Colonic mucosa (tissue), 4 donors: ENCODE measurements around the gene BOLA3. TPM values are rescaled to one million over a fixed set of nuclear protein-coding genes. Genes with fewer than 3 reads are reported as not detected.
"Not testable (repeated sequence)": the region's sequence is repeated elsewhere in the genome, so short reads cannot be mapped to it uniquely, and the experiment has no call there.

ENCODE experiments used
- DNase-seq: peaks from one replicate; pipeline ENCODE4 v3.0.0-alpha.2; 2020
- H3K27ac ChIP-seq: fragments of 200-600 bp; one replicate; pipeline ENCODE4 v1.8.0; 2021
- H3K27me3 ChIP-seq: fragments of 200-600 bp; one replicate; pipeline ENCODE4 v1.8.0; 2021
- H3K36me3 ChIP-seq: fragments of 200-600 bp; one replicate; pipeline ENCODE4 v1.8.0; 2021
- H3K4me1 ChIP-seq: fragments of 200-600 bp; one replicate; pipeline ENCODE4 v1.8.0; 2021; ENCODE audit warnings: mild to moderate bottlenecking
- H3K4me3 ChIP-seq: fragments of 200-600 bp; one replicate; pipeline ENCODE4 v1.8.0; 2021
- H3K9ac ChIP-seq, 2 donors: one replicate each; pipeline ENCODE4 v1.7.0; 2013; ENCODE audit warnings: control low read depth in 2 of 2, low read depth in 2 of 2, low read length in 2 of 2
- H3K9me3 ChIP-seq: fragments of 200-600 bp; one replicate; pipeline ENCODE4 v1.8.0; 2021
- CTCF ChIP-seq: fragments of 200-600 bp; IDR thresholded peaks from one replicate; pipeline ENCODE4 v1.8.0; 2022; ENCODE audit warnings: antibody characterized with exemption, mild to moderate bottlenecking
- intact Hi-C: fragments of 100-400 bp; cut with DNase I; formaldehyde crosslinking; loops from one replicate; pipeline ENCODE4 v1.14.1; 2022
- total RNA-seq, 2 donors: library from RNA; stranded (reverse); fragmentation: NEBNext Ultra II Directional in 1 of 2; extraction: Animal tissue kit (Norgen Biotek cat#: 25700) in 1 of 2; gene quantifications; one replicate each; pipeline ENCODE4 v1.2.1, GENCODE V29; 2021
- donor health status: healthy.
- donor health status: DM: no; HTN: no; CAD: no.
- donor health status: DM: no; HTN: no; CAD: no.

Gene BOLA3
- total RNA-seq, 2 donors from 2014 or later = 44.8 to 95.1 TPM

- Histone ChIP-seq H3K27me3 (no peaks in the 10 kb centered on the region), H3K36me3 (peaks cover 16% of the 10 kb centered on the region), H3K4me1 (no peaks in the 10 kb centered on the region), H3K9me3 (no peaks in the 10 kb centered on the region), H3K27ac (no peak overlapping the region), H3K4me3 (no peak overlapping the region), H3K9ac (no peak overlapping the region)
- no peak for DNase-seq
- intact Hi-C loops = no loop called here
- no peak for TF ChIP-seq CTCF
Observed at GRCh38 chr2:74091391-74091790, 56.3 kb downstream of the BOLA3 start.

- no peak for DNase-seq
- peaks cover 16% of the 10 kb centered on the region for H3K36me3 ChIP-seq
- H3K4me1 ChIP-seq = no peaks in the 10 kb centered on the region
- intact Hi-C loops = loop anchor here (10.0 kb wide), 1 partner anchor 265 kb away; the partner anchor contains the start of gene STAMBP
- no peak overlapping the region for H3K4me3 ChIP-seq
- H3K27me3 ChIP-seq = no peaks in the 10 kb centered on the region
- no peak overlapping the region for H3K27ac ChIP-seq
- TF ChIP-seq CTCF = no peak
- no peak overlapping the region for H3K9ac ChIP-seq
- H3K9me3 ChIP-seq = no peaks in the 10 kb centered on the region
Observed at GRCh38 chr2:74089816-74090745, 57.6 kb downstream of the BOLA3 start.

- intact Hi-C loops = loop anchor here (10.0 kb wide), 1 partner anchor 264 kb away; the partner anchor contains the start of gene STAMBP
- peaks cover 13% of the 10 kb centered on the region for H3K36me3 ChIP-seq
- H3K4me3 ChIP-seq, DNase-seq, H3K27ac ChIP-seq, H3K9ac ChIP-seq, H3K27me3 ChIP-seq, H3K4me1 ChIP-seq, H3K9me3 ChIP-seq: not testable (repeated sequence)
Observed at GRCh38 chr2:74088676-74089075, 59.0 kb downstream of the BOLA3 start.

DNA sequence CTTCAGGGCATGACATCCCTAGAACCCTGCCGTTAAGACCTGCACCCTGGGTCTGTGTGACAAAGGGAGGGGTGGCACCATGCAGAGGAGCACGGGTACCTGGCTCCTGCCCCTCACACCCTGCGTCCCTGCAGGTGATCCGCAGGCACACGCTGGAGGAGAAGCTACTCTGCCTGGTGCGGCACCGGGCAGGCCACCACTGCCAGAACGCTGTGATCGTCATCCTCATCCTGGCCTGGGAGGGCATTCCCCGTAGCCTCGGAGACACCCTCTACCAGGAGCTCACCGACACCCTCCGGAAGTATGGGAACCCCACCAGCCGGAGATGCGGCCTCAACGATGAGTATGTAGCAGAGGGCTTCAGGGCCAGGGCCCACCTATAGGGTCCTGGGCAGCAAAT is 60.0 kb downstream of the BOLA3 start:
- Histone ChIP-seq H3K4me3 (no peak overlapping the region), H3K36me3 (peaks cover 11% of the 10 kb centered on the region), H3K27ac (no peak overlapping the region), H3K4me1 (no peaks in the 10 kb centered on the region), H3K9ac (no peak overlapping the region), H3K9me3 (no peaks in the 10 kb centered on the region), H3K27me3 (no peaks in the 10 kb centered on the region)
- intact Hi-C loops = loop anchor here (10.0 kb wide), 1 partner anchor 263 kb away; the partner anchor contains the start of gene STAMBP
- DNase-seq = no peak
- TF ChIP-seq CTCF = no peak

DNA sequence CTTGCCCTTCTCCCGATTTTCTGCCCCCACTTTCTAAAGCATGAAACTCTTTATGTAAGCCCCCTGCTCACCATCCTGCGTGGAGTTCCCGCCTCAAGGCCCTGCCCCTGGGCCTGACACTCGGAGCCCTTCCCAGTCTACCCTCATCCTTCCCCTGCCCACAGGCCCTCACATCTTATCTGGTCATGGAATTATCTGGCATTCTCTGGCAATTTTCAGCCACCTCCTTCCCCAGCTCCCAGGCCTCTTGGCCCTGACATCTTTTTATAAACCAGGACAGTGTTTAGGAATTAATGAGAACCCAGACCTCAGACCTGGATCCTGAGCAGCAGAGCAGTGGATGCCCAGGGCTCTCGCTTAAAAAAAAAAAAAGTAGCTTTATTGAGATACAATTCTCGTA is 61.7 kb downstream of the BOLA3 start:
- TF ChIP-seq CTCF = no peak
- H3K36me3 ChIP-seq = peaks cover 4% of the 10 kb centered on the region
- H3K4me1 ChIP-seq = no peaks in the 10 kb centered on the region
- H3K27ac ChIP-seq = no peak overlapping the region
- intact Hi-C loops = loop anchor here (10.0 kb wide), 1 partner anchor 261 kb away; the partner anchor contains the start of gene STAMBP
- H3K4me3 ChIP-seq = no peak overlapping the region
- no peak overlapping the region for H3K9ac ChIP-seq
- no peak for DNase-seq
- H3K27me3 ChIP-seq = no peaks in the 10 kb centered on the region
- H3K9me3 ChIP-seq = no peaks in the 10 kb centered on the region

Other genes with a start within 250 kb of the BOLA3 start
- 10 to 100 TPM; 55.0 to 56.3 TPM for gene DGUOK, start 221.0 kb downstream of the BOLA3 start, total RNA-seq
- 10 to 100 TPM; 17.8 to 22.9 TPM for gene TET3, start 163.0 kb downstream of the BOLA3 start, total RNA-seq
- 100 to 1,000 TPM; 124 to 160 TPM for gene MOB1A, start 31.0 kb upstream of the BOLA3 start, total RNA-seq
- gene MTHFD2, start 50.7 kb upstream of the BOLA3 start, total RNA-seq = 10 to 100 TPM; 44.9 to 89.2 TPM
- 1 to 10 TPM in 1 of 2 donors, under 1 TPM in 1; 0.45 to 2.8 TPM for gene SLC4A5, start 195.5 kb upstream of the BOLA3 start, total RNA-seq
- 100 to 1,000 TPM; 111 to 114 TPM for gene DCTN1, start 232.4 kb upstream of the BOLA3 start, total RNA-seq